GM23248 (cell line): Measurements from ENCODE around the gene TXNL4A. TPM values are rescaled to one million over a fixed set of nuclear protein-coding genes. Genes with fewer than 3 reads are reported as not detected.
"Not testable (repeated sequence)": the region's sequence is repeated elsewhere in the genome, so short reads cannot be mapped to it uniquely, and the experiment has no call there.

Experiments
- DNase-seq: peaks from one replicate; pipeline ENCODE4 v3.0.0-alpha.2; 2015
- H2AFZ ChIP-seq: fragments of 200-600 bp; sonication (generic); 2 replicates; pipeline ENCODE4 v1.6.1; 2016; ENCODE audit warnings: antibody characterized with exemption
- H3F3A ChIP-seq: fragments of 200-600 bp; sonication (generic); 2 replicates; pipeline ENCODE4 v1.6.1; 2016; ENCODE audit warnings: mild to moderate bottlenecking, antibody characterized with exemption, mixed run types; ENCODE audit not compliant: insufficient read depth
- H3K27ac ChIP-seq: fragments of 200-600 bp; sonication (generic); 2 replicates; pipeline ENCODE4 v1.5.1; 2016; ENCODE audit warnings: mild to moderate bottlenecking
- H3K27me3 ChIP-seq: fragments of 200-600 bp; sonication (generic); replicated peaks from 2 replicates; pipeline ENCODE4 v1.6.1; 2016; ENCODE audit warnings: mild to moderate bottlenecking; ENCODE audit not compliant: insufficient read depth
- H3K36me3 ChIP-seq: fragments of 200-600 bp; sonication (generic); 2 replicates; pipeline ENCODE4 v1.6.1; 2016; ENCODE audit warnings: low read depth, mild to moderate bottlenecking
- H3K4me1 ChIP-seq: fragments of 200-600 bp; sonication (generic); 2 replicates; pipeline ENCODE4 v1.6.1; 2016; ENCODE audit warnings: mild to moderate bottlenecking; ENCODE audit not compliant: insufficient read depth
- H3K4me2 ChIP-seq: fragments of 200-600 bp; sonication (generic); one replicate; pipeline ENCODE4 v1.6.1; 2016; ENCODE audit warnings: mild to moderate bottlenecking; ENCODE audit not compliant: unreplicated experiment
- H3K4me3 ChIP-seq: fragments of 200-600 bp; sonication (generic); 2 replicates; pipeline ENCODE4 v1.5.1; 2016; ENCODE audit warnings: mild to moderate bottlenecking
- H3K79me2 ChIP-seq: fragments of 200-600 bp; sonication (generic); 2 replicates; pipeline ENCODE4 v1.6.1; 2016; ENCODE audit warnings: mild to moderate bottlenecking; ENCODE audit not compliant: insufficient read depth
- H3K9ac ChIP-seq: fragments of 200-600 bp; sonication (generic); 2 replicates; pipeline ENCODE4 v1.6.1; 2016; ENCODE audit warnings: mild to moderate bottlenecking
- H3K9me2 ChIP-seq: fragments of 200-600 bp; sonication (generic); 2 replicates; pipeline ENCODE4 v1.6.1; 2016; ENCODE audit warnings: mixed run types, mild to moderate bottlenecking, moderate library complexity; ENCODE audit not compliant: insufficient read depth
- H3K9me3 ChIP-seq: fragments of 200-600 bp; sonication (generic); one replicate; pipeline ENCODE4 v1.6.1; 2017; ENCODE audit warnings: low read depth
- H4K20me1 ChIP-seq: fragments of 200-600 bp; sonication (generic); 2 replicates; pipeline ENCODE4 v1.6.0; 2016; ENCODE audit not compliant: insufficient read depth
- EZH2 ChIP-seq: fragments of 200-600 bp; sonication (generic); IDR thresholded peaks from 2 replicates; pipeline ENCODE4 v1.6.1; 2018; ENCODE audit warnings: antibody characterized with exemption, mild to moderate bottlenecking; ENCODE audit not compliant: insufficient read depth, poor library complexity, severe bottlenecking
- EZH2phosphoT487 ChIP-seq: fragments of 200-600 bp; sonication (generic); IDR thresholded peaks from 2 replicates; pipeline ENCODE4 v1.6.1; 2018; ENCODE audit warnings: antibody characterized with exemption, moderate library complexity, mild to moderate bottlenecking, low read depth; ENCODE audit not compliant: insufficient read depth
- WGBS, 2 experiments: methylation state at CpG; one replicate each; pipeline ENCODE4 v1.1.6; 2015 to 2017; ENCODE audit warnings: low lambda C conversion rate in 2 of 2, low coverage in 1 of 2; ENCODE audit errors: missing lambda C conversion rate in 2 of 2; 5-methylcytosine and 5-hydroxymethylcytosine counted together
- in situ Hi-C: fragments of 300-500 bp; cut with MboI; formaldehyde crosslinking; loops from 2 replicates; pipeline ENCODE4 v1.15.0; 2020
- polyA plus RNA-seq: library from polyadenylated mRNA; unstranded; fragments of >200 nt; fragmentation: Nextera tagmentation; extraction: Ambion mirVana; gene quantifications from 2 replicates; pipeline ENCODE4 v1.2.1, GENCODE V29; 2016
- total RNA-seq: library from RNA; depleted of rRNA; stranded (reverse); fragments of >200 nt; shearing (Covaris generic); gene quantifications from 2 replicates; pipeline ENCODE4 v1.2.3, GENCODE V29; 2014

The TXNL4A gene
- total and polyA plus RNA-seq, 2 experiments from 2014 or later, result 17.4 to 192 TPM

DNA sequence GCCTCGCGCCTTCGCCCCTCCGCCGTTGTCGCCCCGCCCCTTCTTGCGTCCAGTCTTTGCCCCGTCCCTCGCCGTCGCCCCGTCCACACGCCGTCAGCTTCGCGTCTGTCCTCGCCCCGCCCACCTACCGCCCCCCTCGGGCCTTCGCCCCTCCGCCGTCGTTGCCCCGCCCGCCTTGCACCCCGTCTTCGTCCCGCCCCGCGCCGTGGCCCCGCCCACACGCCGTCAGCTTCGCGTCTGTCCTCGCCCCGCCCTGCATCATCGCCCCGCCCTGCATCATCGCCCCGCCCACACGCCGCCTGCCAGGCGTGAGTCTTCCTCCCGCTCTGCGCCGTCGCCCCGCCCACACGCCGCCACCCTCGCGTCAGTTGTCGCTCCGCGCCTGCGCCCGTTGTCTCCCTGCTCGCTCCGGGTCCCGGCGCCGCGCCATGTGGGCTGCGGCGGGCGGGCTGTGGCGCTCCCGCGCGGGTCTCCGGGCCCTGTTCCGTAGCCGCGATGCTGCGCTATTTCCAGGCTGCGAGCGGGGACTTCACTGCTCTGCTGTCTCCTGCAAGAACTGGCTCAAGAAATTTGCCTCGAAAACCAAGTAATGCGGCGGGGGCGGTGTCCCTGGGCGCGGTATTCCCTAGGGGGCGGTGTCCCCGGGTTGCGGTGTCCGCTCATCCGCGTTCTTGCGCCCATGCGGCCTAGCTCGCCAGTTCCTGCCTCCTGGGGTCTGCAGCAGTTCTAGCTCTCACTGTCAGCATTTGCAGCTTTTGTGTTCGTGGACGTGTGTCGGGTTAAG, 45.9 kb upstream of the TXNL4A start, which contains the start of gene RBFA:
Gene RBFA, plus strand, starts transcription at position 367 of the 784 bp plus-strand sequence. Its CDS starts 62 bp downstream, at position 429.
- Histone ChIP-seq H3F3A (no peaks in the 10 kb centered on the region), H2AFZ (peak within 1 kb of the TSS; percentile 95), H3K9me2 (no peaks in the 10 kb centered on the region), H3K36me3 (no peaks in the 10 kb centered on the region), H3K27ac (peak within 1 kb of the TSS; percentile 89), H3K4me2 (peak within 1 kb of the TSS; percentile 91), H3K9ac (peak within 1 kb of the TSS; percentile 97), H3K4me1 (no peaks in the 10 kb centered on the region), H3K4me3 (peak within 1 kb of the TSS; percentile 97), H3K27me3 (no peaks in the 10 kb centered on the region), H4K20me1 (no peaks in the 10 kb centered on the region), H3K9me3 (no peaks in the 10 kb centered on the region), H3K79me2 (peaks cover 44% of the 10 kb centered on the region)
- in situ Hi-C loops, result no loop called here
- DNase-seq, result peak; percentile 100
- no peak for TF ChIP-seq EZH2
- TF ChIP-seq EZH2phosphoT487, result 0 out of 2 replicates have a peak, but pooled peaks have one; percentile 75
- 0 to 1% methylated on average over 51 to 99 of the region's 99 CpGs for WGBS, 2 experiments

- Histone ChIP-seq H2AFZ (peak overlapping the region; percentile 64), H3K27ac (peak overlapping the region; percentile 89), H3K9ac (peak overlapping the region; percentile 97), H3K36me3 (no peaks in the 10 kb centered on the region), H4K20me1 (no peaks in the 10 kb centered on the region), H3K9me2 (no peaks in the 10 kb centered on the region), H3K79me2 (peaks cover 37% of the 10 kb centered on the region), H3K9me3 (no peaks in the 10 kb centered on the region), H3K27me3 (no peaks in the 10 kb centered on the region), H3K4me1 (no peaks in the 10 kb centered on the region), H3K4me3 (peak overlapping the region; percentile 87), H3K4me2 (peak overlapping the region; percentile 76), H3F3A (peaks cover 7% of the 10 kb centered on the region)
- no peak for TF ChIP-seq EZH2
- TF ChIP-seq EZH2phosphoT487, result no peak
- 3 to 5% methylated on average over 48 to 90 of the region's 90 CpGs for WGBS, 2 experiments
- DNase-seq, result peak; percentile 78
- in situ Hi-C loops, result no loop called here
Observed at GRCh38 chr18:80033181-80034067, 45.1 kb upstream of the TXNL4A start.

GRCh38 chr18:80029690-80030089, 41.3 kb upstream of the TXNL4A start:
- TF ChIP-seq EZH2 (no peak), EZH2phosphoT487 (no peak)
- H3K36me3 ChIP-seq, result no peaks in the 10 kb centered on the region
- no peaks in the 10 kb centered on the region for H3K9me3 ChIP-seq
- no peak overlapping the region for H2AFZ ChIP-seq
- peaks cover 3% of the 10 kb centered on the region for H3K79me2 ChIP-seq
- no peak for DNase-seq
- H3K27me3 ChIP-seq, result no peaks in the 10 kb centered on the region
- H3K4me2 ChIP-seq, result no peak overlapping the region
- no peaks in the 10 kb centered on the region for H3K9me2 ChIP-seq
- in situ Hi-C loops, result no loop called here
- no peaks in the 10 kb centered on the region for H3K4me1 ChIP-seq
- H3K9ac ChIP-seq, result no peak overlapping the region
- H3K4me3 ChIP-seq, result no peak overlapping the region
- 67 to 73% methylated on average over 1 of the region's 1 CpG for WGBS, 2 experiments
- H3F3A ChIP-seq, result peaks cover 18% of the 10 kb centered on the region
- no peak overlapping the region for H3K27ac ChIP-seq
- no peaks in the 10 kb centered on the region for H4K20me1 ChIP-seq

- H3K27me3 ChIP-seq, H3K4me3 ChIP-seq, H3K4me1 ChIP-seq, H2AFZ ChIP-seq, H3K9ac ChIP-seq, H3K9me3 ChIP-seq, H4K20me1 ChIP-seq, H3K36me3 ChIP-seq, H3K79me2 ChIP-seq, H3K9me2 ChIP-seq, in situ Hi-C loops: not testable (repeated sequence)
- peak; percentile 88 for DNase-seq
- H3F3A ChIP-seq, result peaks cover 18% of the 10 kb centered on the region
- peak overlapping the region; percentile 23; the same call in 1 of the 2 replicates for H3K27ac ChIP-seq
- H3K4me2 ChIP-seq, result peak overlapping the region; percentile 50
Observed at GRCh38 chr18:80027719-80028118, 39.4 kb upstream of the TXNL4A start.
